HG03342 (cell line): Measurements from ENCODE around the gene DNAI2.
"Not testable (repeated sequence)": the region's sequence is repeated elsewhere in the genome, so short reads cannot be mapped to it uniquely, and the experiment has no call there.

Experiments used
- ATAC-seq: cut with Tn5 transposase; IDR thresholded peaks from one replicate; pipeline ENCODE4 v1.9.1; 2021; ENCODE audit warnings: mild to moderate bottlenecking, moderate library complexity; ENCODE audit not compliant: unreplicated experiment

The DNAI2 gene

DNA sequence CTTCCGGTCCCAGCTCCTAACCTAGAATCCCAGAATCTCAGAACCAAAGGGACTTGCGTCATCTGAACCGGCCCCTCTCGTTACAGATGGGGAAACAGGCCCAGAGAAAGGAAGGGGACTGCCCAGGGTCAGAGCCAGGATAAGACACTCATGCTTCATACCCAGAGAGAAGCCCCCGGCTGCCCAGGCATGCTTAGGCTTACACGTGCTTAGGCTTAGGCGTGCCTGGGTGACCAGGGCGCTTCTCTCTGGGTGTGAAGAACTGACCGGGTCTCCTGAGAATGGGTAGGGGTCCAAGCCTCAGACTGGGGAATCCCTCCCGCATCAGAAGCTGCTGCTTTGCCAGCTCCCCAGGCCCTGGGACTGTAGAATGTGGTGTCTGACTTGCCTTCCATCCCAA lies 29.9 kb upstream of the DNAI2 start:
- ATAC-seq: no peak

DNA sequence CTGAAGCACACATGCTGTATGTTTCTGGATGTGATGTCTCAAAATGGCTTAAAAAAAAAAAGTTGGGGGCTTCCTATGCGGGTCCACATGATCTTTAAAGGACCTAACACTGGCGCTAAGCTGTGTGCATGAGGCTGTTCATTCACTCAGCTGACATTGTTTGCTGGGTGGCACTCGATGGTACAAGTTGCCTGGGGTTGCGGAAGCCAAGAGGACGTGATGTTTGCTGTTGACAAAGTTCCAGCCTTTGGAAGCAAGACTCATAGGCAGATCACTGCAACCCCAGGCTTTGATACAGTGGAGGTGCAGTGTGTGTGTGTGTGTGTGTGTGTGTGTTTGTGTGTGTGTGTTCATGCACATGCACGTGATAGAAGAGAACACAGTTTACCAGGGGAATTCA lies 29.5 kb upstream of the DNAI2 start:
- ATAC-seq: no peak

DNA sequence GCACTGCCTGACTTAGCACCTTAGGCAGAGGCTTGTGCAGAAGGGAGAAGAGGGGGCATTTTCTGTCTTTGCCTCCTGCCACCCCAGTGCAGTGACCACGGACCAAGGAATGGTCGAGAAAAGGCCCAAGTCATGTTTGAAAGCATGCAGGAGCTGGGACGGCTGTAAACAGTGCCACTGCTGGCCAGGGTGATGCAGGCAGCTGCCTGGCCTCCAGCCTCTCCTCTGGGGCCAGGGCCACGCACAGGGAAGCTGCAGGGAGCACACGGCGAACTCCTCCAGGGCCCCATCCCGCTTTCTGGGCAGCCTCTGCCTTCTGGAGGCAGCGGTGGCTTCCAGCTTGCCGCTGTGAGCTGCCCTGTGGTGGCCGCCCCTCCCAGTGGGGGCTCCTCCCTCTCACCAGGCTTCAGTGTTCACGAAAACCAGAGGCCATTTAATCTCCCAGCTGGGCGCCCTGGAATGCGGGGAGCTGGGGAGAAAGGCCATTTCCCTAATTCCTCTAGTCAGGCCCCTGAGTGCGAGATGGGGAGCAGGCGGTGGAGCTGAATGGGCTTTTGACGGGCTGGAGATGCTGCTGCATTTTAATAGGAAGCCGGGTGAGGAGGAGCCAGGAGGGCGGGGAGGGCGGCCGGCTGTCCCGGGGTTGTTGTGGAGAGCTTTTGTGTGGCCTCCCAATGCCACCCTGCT lies 28.7 kb upstream of the DNAI2 start:
- no peak for ATAC-seq

DNA sequence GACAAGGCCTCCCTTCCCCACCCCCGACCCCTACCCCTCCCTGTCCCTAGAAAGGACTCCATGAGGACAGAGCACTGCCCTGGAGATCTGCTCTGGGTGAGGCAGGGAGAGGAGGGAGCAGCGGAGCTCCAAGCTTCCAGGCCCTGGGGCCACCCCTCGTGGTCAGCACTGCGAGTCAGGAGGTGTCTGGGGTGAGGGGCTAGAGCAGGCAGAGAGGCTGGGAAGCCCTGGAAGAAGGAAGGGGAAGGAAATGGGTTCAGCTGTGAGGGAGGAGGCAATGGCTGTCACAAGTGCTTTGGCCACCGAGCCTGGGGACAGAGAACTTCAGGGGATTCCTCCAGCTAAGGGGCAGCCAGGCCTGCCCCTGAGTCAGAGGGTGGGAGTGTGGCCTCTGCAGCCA lies 28.2 kb upstream of the DNAI2 start:
- no peak for ATAC-seq

DNA sequence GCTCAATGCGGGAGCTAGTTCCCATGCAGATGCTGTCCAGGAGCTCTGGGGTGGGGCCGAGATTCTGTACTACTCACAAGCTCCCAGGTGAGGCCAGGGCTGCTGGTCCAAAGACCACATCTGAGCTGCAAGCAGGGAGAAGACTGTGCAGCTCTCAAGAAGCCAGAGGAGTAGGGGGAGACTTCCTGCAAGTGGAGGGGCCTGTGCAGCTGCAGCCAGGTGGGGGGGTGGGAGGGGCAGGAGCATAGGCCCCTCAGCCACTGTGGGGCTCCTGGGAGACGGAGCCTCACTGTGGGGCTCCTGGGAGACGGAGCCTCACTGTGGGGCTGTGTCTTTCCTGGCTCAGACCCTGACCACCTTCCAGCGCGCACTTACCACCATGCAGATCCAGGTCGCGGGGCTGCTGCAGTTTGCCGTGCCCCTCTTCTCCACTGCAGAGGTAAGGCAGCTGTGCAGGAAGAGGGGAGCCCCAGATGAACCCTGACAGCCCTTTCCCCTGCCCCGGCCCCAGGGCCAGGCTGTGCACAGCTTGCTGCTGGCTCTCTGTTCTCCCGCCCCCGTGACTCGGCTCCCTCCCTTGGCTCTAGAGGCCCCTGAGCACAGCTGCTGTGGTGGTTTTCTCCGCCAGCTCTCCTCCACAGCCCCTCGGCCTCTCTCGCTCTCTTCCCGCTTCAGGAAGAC lies 24.3 kb upstream of the DNAI2 start:
- ATAC-seq: no peak

DNA sequence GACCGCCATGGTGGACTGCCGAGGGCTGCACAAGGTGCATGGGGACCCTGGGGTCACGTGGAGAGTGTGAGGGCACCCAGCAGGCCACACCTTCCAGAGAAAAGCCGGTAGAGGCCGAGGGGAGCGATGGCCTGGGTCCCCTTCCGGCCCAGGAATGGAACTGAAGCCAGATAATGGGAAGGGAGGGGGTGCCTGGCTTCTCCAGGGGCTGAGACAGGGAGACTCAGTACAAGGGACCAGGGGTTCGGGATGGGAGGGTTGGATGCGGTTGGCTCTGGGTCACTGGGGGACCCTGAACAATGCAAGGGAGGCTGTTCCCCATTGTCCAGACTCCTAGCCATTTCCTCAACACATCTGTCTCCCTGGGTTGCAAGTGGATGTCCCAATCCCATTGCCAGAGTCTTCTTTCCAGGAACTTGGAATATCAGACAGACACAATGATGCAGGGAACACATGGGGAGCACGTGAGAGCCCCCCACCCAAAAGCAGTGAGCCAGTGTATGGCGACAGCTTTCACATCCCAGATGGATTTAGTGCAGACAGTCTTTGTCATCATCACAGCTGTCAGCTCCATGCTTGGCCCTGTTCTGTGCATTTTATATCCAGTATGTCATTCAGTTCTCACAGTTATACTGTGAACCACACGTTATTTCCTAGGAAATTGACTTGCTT lies 23.6 kb upstream of the DNAI2 start:
- no peak for ATAC-seq

DNA sequence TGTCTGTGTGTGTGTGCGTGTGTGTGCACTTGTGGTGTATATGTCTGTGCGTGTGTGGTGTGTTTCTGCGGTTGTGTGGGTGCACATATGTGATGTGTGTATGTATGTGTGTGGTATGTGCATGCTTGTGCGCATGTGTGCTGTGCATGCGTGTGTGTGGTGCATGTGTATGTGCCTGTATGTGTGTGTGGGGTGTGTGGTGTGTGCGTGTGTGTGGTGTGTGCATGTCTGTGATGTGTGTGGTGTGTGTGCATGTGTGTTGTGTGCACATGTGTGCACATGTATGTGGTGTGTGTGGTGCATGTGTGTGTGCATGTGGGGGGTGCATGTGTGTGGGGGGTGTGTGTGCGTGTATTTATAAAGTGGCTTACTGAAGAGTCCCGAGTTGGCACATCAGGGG lies 23.0 kb upstream of the DNAI2 start:
- ATAC-seq: no peak

DNA sequence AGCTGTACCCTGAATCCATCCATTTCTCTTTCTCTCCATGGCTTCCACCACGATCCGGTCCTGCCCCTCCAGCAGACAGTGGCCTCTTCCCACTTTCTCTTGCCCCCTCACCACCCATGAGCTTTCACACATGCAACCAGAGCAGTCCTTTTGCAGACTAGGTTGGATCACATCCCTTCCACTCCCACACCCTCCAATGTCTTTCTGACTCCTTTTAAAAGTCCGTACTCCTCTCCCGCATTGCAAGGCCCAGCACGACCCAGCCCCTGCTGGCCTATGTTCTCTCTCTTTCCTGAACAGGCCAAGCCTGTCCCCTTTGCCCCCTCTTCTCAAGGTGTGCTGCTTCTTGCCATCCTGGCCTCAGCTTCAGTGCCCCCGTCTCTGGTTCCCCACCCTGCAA lies 22.5 kb upstream of the DNAI2 start:
- no peak for ATAC-seq

DNA sequence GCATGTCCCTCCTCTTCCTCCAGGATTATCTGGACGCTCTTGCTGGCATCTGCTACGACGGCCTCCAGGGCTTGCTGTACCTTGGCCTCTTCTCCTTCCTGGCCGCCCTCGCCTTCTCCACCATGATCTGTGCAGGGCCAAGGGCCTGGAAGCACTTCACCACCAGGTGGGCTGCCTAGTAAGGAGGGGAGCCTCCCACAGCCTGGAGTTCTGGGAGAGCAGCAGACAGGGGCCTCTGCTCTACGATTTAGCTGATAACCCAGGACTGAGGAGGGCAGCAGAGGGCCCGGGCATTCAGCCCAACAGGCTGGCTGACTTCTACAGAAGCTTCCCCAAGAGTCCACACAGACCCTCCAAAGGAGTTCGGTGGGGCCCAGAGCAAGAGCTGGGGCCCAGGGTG lies 21.8 kb upstream of the DNAI2 start:
- ATAC-seq: no peak

DNA sequence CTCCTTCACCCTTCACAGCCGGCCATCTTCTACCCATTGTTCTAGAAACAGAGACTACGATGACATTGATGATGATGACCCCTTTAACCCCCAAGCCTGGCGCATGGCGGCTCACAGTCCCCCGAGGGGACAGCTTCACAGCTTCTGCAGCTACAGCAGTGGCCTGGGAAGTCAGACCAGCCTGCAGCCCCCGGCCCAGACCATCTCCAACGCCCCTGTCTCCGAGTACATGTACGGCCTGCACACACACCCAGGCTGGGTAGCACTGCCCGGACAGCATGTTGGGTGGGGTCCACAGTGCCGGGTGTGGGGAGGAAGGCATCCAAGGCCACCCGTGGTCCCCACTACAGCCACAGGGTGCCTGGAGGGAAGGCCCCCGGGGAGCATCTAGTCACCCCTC lies 21.0 kb upstream of the DNAI2 start:
- ATAC-seq: no peak

DNA sequence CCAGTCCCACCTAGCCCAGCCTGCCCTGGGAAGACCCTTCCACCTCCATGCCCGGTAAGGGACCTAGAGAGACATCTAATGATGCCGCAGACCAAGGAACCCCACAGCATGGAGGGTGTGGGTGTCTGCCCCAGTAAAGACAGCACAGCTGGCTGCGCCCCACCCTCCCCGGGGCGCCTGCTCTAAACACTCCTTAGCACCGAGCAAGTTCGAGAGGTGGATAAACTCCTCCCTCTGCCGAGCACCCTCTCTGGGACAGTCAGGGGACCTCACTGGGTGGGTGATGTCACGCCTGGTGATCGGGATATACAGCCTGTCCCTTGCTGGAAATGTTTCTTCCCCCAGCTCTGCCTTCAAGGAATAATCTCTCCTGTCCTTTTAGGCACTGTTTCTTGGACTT lies 16.7 kb upstream of the DNAI2 start:
- ATAC-seq: no peak

DNA sequence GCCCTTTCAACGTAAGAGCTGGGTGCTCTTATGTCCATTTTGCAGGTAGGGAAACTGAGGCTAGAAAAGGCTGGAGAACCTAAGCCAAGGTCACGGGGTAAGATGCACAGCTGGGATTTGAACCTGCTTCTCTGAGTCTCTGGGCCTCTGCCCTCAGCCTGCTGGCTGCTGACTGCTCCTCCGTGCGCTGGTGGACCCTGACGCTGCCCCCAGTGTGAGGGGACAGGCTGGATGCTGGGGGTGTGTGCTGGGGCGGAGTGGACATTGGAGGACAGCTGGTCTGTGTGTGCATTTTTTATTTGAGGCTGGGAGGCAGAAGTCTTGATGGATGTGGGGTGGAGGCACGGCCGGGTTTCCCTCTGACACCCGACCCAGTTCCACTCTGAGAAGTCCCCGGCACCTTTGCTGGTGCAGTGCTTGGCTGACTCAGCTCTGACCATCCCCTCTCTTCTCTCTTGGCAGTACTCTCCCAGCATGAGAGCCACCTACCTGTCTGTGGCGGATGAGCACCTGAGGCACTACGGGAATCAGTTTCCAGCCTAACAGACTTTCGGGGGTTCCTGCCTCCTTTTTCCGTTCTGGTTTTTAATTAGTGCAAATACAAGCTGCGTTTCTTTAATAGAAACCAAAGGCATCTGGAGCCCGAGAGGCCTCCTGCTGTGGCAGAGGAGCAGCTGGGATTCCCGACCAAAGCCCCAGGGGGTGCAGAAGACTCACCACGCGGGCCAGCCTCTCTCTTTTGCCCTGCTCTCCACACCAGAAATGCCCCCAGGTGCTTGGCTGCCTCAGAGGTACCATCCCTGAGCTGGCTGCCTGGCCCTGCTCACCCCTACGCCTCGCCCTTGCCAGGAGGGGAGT lies 14.1 kb upstream of the DNAI2 start:
- ATAC-seq: no peak

DNA sequence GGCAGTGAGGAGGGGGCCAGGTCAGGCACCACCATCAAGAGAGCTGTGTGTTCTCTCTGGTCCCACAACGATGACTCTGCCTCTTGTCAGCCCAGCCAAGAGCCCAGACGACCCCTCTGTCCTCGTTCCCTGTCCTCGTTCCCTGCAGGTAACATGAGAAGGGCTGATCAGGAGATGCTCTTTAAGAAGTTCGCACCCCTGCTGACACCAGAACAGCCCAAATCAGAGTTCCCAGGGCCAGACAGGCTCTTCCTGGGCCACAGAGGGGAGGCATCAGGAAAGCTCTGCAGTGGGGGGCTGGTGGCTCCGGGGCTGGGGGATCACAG lies 13.5 kb upstream of the DNAI2 start:
- no peak for ATAC-seq

DNA sequence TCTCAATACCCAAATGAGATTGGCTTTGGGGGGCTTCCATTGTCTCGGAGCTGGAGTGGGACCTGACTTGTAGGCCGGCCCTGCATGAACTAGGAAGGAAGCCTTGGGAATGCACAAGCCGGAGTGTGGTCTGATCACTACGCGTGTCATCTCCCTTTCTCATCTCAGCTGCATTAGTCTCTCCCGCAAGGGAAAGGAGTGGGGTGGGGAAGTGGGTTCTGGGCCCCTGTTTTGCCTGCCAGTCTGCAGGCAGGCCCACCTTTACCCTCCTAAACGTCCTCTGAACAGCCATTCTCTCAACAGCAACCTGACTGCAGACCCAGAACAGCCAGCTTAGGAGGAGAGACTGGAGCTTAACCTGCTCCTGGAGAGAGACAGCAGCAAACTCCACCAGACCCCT lies 11.4 kb upstream of the DNAI2 start:
- ATAC-seq: no peak

DNA sequence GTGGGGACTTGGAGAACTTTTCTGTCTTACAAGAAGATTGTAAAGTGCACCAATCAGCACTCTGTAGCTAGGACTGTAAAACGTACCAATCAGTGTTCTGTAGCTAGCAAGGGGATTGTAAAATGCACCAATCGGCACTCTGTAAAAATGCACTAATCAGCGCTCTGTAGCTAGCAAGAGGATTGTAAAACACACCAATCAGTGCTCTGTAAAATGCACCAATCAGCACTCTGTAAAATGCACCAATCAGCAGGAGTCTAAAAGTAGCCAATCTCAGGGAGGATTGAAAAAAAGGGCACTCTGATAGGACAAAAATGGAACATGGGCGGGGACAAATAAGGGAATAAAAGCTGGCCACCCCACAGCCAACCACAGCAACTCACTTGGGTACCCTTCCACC lies 7.0 kb upstream of the DNAI2 start:
- ATAC-seq: not testable (repeated sequence)

DNA sequence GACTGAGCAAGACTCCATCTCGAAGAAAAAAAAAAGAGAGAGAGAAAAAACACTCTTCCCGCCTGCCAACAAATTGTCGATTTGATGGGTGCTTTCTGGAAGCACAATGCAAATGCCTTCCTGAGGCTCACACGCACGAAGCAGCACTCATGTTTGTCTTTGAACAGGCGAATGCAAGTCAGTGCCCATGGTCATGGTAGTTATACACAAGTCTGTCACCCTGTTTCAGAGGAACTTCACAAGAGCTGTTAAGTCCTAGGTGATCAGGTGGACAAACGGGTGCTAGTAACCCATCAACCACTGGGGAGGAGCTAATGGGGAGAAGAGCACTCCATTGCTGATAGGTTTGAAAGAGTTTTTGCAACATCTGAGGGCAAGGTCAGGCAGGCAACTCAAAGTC lies 6.5 kb upstream of the DNAI2 start:
- no peak for ATAC-seq

DNA sequence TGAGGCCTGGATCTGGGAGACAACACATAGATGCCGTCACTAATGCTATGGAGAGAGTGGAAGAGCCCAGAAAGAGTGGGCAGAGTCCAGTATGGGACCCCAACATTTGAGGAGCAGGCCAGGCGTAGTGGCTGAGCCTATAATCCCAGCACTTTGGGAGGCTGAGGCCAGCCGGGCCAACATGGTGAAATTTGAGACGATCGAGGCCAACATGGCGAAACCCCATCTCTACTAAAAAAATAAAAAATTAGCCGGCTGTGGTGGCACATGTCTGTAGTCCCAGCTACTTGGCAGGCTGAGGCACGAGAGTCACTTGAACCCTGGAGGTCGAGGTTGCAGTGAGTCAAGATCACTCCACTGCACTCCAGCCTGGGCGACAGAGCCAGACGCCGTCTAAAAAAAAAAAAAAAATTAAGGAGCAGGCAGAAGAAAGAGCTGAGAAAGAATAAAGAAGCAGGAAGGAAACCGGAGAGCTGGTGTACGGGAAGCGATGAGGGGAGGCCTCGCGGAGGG lies 6.0 kb upstream of the DNAI2 start:
- ATAC-seq: no peak

DNA sequence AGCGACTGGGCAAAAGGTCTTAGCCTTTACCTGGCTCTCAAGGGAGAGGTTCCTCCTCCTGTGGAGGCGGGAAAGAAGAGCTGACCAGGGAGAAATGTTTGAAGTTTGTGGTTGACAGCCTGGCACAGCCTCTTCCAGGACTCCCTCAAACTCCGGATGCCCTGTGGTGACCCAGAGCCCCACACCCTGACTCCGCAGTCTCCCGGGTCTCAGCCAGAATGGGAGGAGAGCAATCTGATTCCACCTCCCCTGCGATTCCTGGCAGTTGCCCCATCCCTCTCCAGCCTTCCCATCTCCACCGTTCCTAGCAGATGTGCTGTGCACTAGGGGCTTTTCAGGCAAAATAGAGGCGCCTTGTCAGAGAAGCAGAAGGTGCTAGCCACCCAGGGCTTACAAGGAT lies 5.5 kb upstream of the DNAI2 start:
- ATAC-seq: no peak

DNA sequence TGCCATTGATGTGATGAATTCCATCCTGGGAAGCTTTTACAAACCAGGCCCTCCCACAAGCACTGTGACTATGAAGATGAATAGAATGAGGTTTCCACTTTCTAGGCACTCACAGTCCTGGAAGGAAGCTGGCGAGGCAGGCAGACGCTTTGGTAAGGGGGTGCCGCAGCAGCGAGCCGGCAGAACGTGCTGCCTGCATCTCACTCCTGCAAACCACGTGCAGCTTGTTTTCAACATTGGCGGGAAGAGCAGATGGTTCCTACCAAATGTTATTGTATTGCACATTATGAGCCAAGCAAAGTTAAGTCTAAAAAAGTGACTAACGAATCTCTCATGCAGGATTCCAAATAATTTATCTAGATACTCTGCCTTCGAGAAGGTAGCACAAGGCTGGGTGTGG lies 3.7 kb upstream of the DNAI2 start:
- no peak for ATAC-seq

DNA sequence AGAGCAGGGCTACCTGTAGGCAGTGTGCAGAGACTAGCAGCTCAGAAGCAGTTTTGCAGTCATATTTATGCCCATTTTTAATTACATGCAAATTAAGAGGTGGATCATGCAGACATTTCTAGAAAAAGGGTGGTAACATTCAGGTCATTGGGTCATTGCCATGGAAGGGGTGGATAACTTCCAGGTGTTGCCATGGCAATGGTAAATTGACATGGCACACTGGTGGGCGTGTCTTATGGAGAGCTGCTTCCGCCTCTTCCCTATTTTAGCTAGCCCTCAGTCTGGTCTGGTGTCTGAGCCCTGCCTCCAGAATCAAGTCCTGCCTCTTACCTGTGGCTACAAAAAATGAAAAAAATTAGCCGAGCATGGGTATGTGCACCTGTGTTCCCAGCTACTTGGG lies 2.8 kb upstream of the DNAI2 start:
- ATAC-seq: no peak

DNA sequence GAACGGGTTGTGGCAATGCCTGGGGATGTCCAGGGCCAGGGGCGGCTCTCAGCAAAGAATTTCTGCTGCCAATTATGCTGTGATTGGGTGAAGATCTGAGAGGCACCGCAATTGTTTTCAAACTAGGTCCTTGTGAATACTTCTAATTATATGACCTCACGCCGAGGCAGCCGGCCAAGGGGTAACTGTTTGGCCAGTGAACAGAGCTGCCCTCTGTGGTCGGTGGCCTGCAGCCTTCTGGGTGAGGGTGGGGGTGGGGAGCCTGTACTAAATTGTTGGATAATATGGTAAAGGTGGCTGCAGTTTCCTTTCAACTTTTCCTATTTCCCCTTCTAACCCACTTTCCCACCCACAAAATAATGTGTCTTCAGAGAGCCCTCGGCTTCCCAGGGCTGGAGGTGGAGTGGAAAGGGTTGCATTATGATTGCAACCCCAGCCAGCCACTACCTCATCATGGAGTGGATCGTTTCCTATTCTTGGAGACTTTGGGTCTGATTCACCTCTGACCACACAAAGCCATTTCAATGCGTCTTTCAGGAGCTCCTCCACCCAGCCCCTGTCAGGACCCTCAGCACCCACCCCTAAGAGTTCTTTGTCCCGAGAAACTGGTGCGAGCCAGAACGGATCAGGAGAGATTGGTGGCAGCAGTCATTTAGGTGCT lies 2.0 kb upstream of the DNAI2 start:
- no peak for ATAC-seq
